GM12878 (cell line): ENCODE data around the gene DHDDS. TPM values are rescaled to one million over a fixed set of nuclear protein-coding genes. Genes with fewer than 3 reads are reported as not detected.

Experiments
- ATF3 ChIP-seq: IDR thresholded peaks from 2 replicates; pipeline ENCODE4 v1.6.1; 2011; ENCODE audit warnings: low read depth, mild to moderate bottlenecking, low read length, moderate library complexity, borderline replicate concordance; ENCODE audit errors: extremely low read depth
- CHD1 ChIP-seq: IDR thresholded peaks from 2 replicates; pipeline ENCODE4 v1.6.1; 2012; ENCODE audit warnings: low read depth, low read length, improper control_type of control experiment
- CHD2 ChIP-seq: IDR thresholded peaks from 2 replicates; pipeline ENCODE4 v1.6.1; 2011; ENCODE audit warnings: low read depth, low read length, improper control_type of control experiment, borderline replicate concordance
- E2F4 ChIP-seq: IDR thresholded peaks from 2 replicates; pipeline ENCODE4 v1.6.1; 2012; ENCODE audit warnings: low read depth, low read length, improper control_type of control experiment
- IKZF2 ChIP-seq, 2 experiments: fragments of 450-650 bp; IDR thresholded peaks; 2 replicates each; pipeline ENCODE4 v1.6.1; 2017; ENCODE audit warnings: mild to moderate bottlenecking in 2 of 2, moderate library complexity in 2 of 2
- IRF3 ChIP-seq: fragments of 450-650 bp; IDR thresholded peaks from 2 replicates; pipeline ENCODE4 v1.6.1; 2014; ENCODE audit warnings: mild to moderate bottlenecking
- MEF2B ChIP-seq: fragments of 450-650 bp; IDR thresholded peaks from 2 replicates; pipeline ENCODE4 v1.6.1; 2018; ENCODE audit warnings: mild to moderate bottlenecking, moderate library complexity; ENCODE audit not compliant: partially characterized antibody, poor library complexity, severe bottlenecking
- NR2C1 ChIP-seq: fragments of 450-650 bp; IDR thresholded peaks from 2 replicates; pipeline ENCODE4 v1.6.1; 2017; ENCODE audit warnings: antibody characterized with exemption, mild to moderate bottlenecking, moderate library complexity
- PML ChIP-seq: IDR thresholded peaks from 2 replicates; pipeline ENCODE4 v1.6.1; 2012; ENCODE audit warnings: low read length, inconsistent platforms
- POLR2AphosphoS2 ChIP-seq: IDR thresholded peaks from 2 replicates; pipeline ENCODE4 v1.6.1; 2011; ENCODE audit warnings: low read depth, mild to moderate bottlenecking, low read length, improper control_type of control experiment, moderate library complexity
- RAD51 ChIP-seq: fragments of 450-650 bp; IDR thresholded peaks from 2 replicates; pipeline ENCODE4 v1.6.1; 2016; ENCODE audit warnings: moderate library complexity, mild to moderate bottlenecking, inconsistent platforms
- RB1 ChIP-seq: fragments of 450-650 bp; formaldehyde crosslinking; IDR thresholded peaks from 2 replicates; pipeline ENCODE4 v1.6.1; 2017; ENCODE audit warnings: mild to moderate bottlenecking, borderline replicate concordance
- SMAD1 ChIP-seq: fragments of 450-650 bp; IDR thresholded peaks from 2 replicates; pipeline ENCODE4 v1.6.1; 2018; ENCODE audit warnings: mild to moderate bottlenecking, low read depth; ENCODE audit not compliant: partially characterized antibody
- TAF1 ChIP-seq: IDR thresholded peaks from 2 replicates; pipeline ENCODE4 v1.6.1; 2011; ENCODE audit warnings: mild to moderate bottlenecking, low read depth, low read length, borderline replicate concordance
- TARDBP ChIP-seq: IDR thresholded peaks from 2 replicates; pipeline ENCODE4 v1.6.1; 2016; ENCODE audit warnings: borderline replicate concordance
- TCF3 ChIP-seq: IDR thresholded peaks from 2 replicates; pipeline ENCODE4 v1.6.1; 2012; ENCODE audit warnings: low read depth, mild to moderate bottlenecking, low read length, borderline replicate concordance; ENCODE audit not compliant: insufficient read depth
- TCF7 ChIP-seq: IDR thresholded peaks from 2 replicates; pipeline ENCODE4 v1.6.1; 2014; ENCODE audit warnings: antibody characterized with exemption, borderline replicate concordance
- USF1 ChIP-seq: IDR thresholded peaks from 2 replicates; pipeline ENCODE4 v1.6.1; 2011; ENCODE audit warnings: borderline replicate concordance, low read depth, mild to moderate bottlenecking, moderate library complexity, mixed read lengths, low read length; ENCODE audit not compliant: insufficient read depth; ENCODE audit errors: extremely low read length
- ZNF384 ChIP-seq: IDR thresholded peaks from 2 replicates; pipeline ENCODE4 v1.6.1; 2012; ENCODE audit warnings: low read depth, mild to moderate bottlenecking, low read length, improper control_type of control experiment, borderline replicate concordance
- ZNF687 ChIP-seq: fragments of 450-650 bp; IDR thresholded peaks from 2 replicates; pipeline ENCODE4 v1.6.1; 2017; ENCODE audit warnings: mild to moderate bottlenecking, moderate library complexity
- polyA plus RNA-seq, 11 experiments: library from polyadenylated mRNA; depleted of rRNA in 4 of 11; unstranded in 6 of 11; stranded (reverse) in 5 of 11; fragments of >200 nt; fragmentation: Nextera tagmentation in 4 of 11; fragmentation: Illumina TruSeq in 1 of 11; extraction: Ambion mirVana in 4 of 11; extraction: Trizol in 1 of 11; gene quantifications; 1 replicate in 1 of 11; 2 replicates in 10 of 11; pipeline versions ENCODE4 v1.2.1 to v1.2.3, GENCODE V29; 2011 to 2016; ENCODE audit warnings: inconsistent platforms in 2 of 11, missing spikeins in 2 of 11, low read depth in 1 of 11
- total RNA-seq, 4 experiments: library from RNA; depleted of rRNA in 3 of 4; stranded (reverse); fragments of >200 nt in 3 of 4; fragmentation: Illumina TruSeq in 1 of 4; extraction: Trizol in 1 of 4; gene quantifications; 2 replicates each; pipeline versions ENCODE4 v1.2.1 to v1.2.3, GENCODE V29; 2013 to 2021

Gene DHDDS
- total and polyA plus RNA-seq, 10 of the 15 experiments (the other 5 are each of a cell fraction or from before 2014, with no cell fraction given): 22.7 to 47.5 (median 36.4) TPM

GRCh38 chr1:26500488-26501175, 68.5 kb downstream of the DHDDS start (continued):
- peak; percentile 35; the same call in 1 of the 2 replicates for TF ChIP-seq E2F4
- TF ChIP-seq ATF3: peak; percentile 3; the same call in 1 of the 2 replicates
- 0 out of 2 replicates have a peak, but pooled peaks have one; percentile 42 for TF ChIP-seq RB1
- peak; percentile 61; the same call in 1 of the 2 replicates for TF ChIP-seq ZNF687
- TF ChIP-seq IRF3: peak; percentile 52; the same call in 1 of the 2 replicates
- TF ChIP-seq IKZF2 (IDR thresholded peaks at IDR 0.05): peak; percentile 64 to 72; a peak in 3 of 4 replicates
- TF ChIP-seq TAF1: peak; percentile 82; the same call in 1 of the 2 replicates
- 0 out of 2 replicates have a peak, but pooled peaks have one; percentile 51 for TF ChIP-seq TCF3
- peak; percentile 76 for TF ChIP-seq SMAD1
- 0 out of 2 replicates have a peak, but pooled peaks have one; percentile 10 for TF ChIP-seq NR2C1
- TF ChIP-seq USF1: peak; percentile 90
- no peak; the same call in 1 of the 2 replicates for TF ChIP-seq PML
- no peak for TF ChIP-seq ZNF384
- TF ChIP-seq TCF7: no peak
- TF ChIP-seq RAD51: peak; percentile 93
- 0 out of 2 replicates have a peak, but pooled peaks have one; percentile 58 for TF ChIP-seq TARDBP
- peak; percentile 42; the same call in 1 of the 2 replicates for TF ChIP-seq POLR2AphosphoS2
- TF ChIP-seq CHD2: peak; percentile 50; the same call in 1 of the 2 replicates
- TF ChIP-seq CHD1: peak; percentile 63; the same call in 1 of the 2 replicates
- TF ChIP-seq MEF2B: peak; percentile 78
